ENCODE measurements around the gene CYFIP1. TPM values are rescaled to one million over a fixed set of nuclear protein-coding genes. Genes with fewer than 3 reads are reported as not detected.

Gene CYFIP1
- total RNA-seq, 1 experiment from 2014 or later, result 143 TPM

DNA sequence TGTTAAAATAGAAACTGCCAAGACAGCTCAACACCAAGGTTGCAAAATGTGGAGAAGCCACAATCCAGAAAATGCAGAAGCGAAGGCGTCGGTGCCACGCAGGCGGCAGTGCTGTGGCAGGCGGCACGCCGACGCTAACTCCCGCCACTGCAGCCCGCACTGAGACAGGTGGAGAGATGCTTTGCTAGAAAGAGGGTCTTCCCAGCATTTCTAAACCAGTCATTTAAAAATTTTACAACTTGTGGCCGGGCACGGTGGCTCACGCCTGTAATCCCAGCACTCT, 23.2 kb downstream of the CYFIP1 start:
- no peaks in the 10 kb centered on the region for H4K20me1 ChIP-seq (ENCODE audit: insufficient read depth)
- H3K9me3 ChIP-seq (ENCODE audit: control insufficient read depth in 1 of 2, insufficient read depth in 1 of 2, low read depth in 1 of 2, low read length in 2 of 2), result no peaks in the 10 kb centered on the region
- H3K9me2 ChIP-seq (ENCODE audit: insufficient read depth), result no peaks in the 10 kb centered on the region
- no peak for ATAC-seq
- POLR2A ChIA-PET, result no interaction called here
- H3K27me3 ChIP-seq (ENCODE audit: insufficient read depth, low read length), result no peaks in the 10 kb centered on the region
- no peaks in the 10 kb centered on the region for H3K4me1 ChIP-seq (ENCODE audit: control insufficient read depth in 1 of 2, insufficient read depth in 2 of 2, low read length in 2 of 2)
- no peak overlapping the region for H3K4me3 ChIP-seq (replicated peaks in 1 of 2; ENCODE audit: low read depth in 1 of 2, low read length in 2 of 2)
- TF ChIP-seq YY1 (IDR thresholded peaks at IDR 0.05; ENCODE audit: extremely low read depth, insufficient replicate concordance, low read depth, low read length), result no peak
- TF ChIP-seq, protein P1, sequence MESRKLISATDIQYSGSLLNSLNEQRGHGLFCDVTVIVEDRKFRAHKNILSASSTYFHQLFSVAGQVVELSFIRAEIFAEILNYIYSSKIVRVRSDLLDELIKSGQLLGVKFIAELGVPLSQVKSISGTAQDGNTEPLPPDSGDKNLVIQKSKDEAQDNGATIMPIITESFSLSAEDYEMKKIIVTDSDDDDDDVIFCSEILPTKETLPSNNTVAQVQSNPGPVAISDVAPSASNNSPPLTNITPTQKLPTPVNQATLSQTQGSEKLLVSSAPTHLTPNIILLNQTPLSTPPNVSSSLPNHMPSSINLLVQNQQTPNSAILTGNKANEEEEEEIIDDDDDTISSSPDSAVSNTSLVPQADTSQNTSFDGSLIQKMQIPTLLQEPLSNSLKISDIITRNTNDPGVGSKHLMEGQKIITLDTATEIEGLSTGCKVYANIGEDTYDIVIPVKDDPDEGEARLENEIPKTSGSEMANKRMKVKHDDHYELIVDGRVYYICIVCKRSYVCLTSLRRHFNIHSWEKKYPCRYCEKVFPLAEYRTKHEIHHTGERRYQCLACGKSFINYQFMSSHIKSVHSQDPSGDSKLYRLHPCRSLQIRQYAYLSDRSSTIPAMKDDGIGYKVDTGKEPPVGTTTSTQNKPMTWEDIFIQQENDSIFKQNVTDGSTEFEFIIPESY (IDR thresholded peaks at IDR 0.05; ENCODE audit: extremely low read depth, insufficient replicate concordance, low read length), result no peak
- TF ChIP-seq SP1 (IDR thresholded peaks at IDR 0.05; ENCODE audit: low read depth), result no peak
- no peak for TF ChIP-seq POLR2A (IDR thresholded peaks at IDR 0.05; ENCODE audit: borderline replicate concordance, extremely low read depth, insufficient read depth, insufficient read length)
- TF ChIP-seq TCF7L2 (IDR thresholded peaks at IDR 0.05; ENCODE audit: borderline replicate concordance, extremely low read depth, insufficient read depth, insufficient read length), result no peak
- TF ChIP-seq EZH2phosphoT487 (IDR thresholded peaks at IDR 0.05; ENCODE audit: borderline replicate concordance), result no peak
- TF ChIP-seq, protein P2, sequence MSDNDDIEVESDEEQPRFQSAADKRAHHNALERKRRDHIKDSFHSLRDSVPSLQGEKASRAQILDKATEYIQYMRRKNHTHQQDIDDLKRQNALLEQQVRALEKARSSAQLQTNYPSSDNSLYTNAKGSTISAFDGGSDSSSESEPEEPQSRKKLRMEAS (IDR thresholded peaks at IDR 0.05), result no peak
- TF ChIP-seq, protein P3, sequence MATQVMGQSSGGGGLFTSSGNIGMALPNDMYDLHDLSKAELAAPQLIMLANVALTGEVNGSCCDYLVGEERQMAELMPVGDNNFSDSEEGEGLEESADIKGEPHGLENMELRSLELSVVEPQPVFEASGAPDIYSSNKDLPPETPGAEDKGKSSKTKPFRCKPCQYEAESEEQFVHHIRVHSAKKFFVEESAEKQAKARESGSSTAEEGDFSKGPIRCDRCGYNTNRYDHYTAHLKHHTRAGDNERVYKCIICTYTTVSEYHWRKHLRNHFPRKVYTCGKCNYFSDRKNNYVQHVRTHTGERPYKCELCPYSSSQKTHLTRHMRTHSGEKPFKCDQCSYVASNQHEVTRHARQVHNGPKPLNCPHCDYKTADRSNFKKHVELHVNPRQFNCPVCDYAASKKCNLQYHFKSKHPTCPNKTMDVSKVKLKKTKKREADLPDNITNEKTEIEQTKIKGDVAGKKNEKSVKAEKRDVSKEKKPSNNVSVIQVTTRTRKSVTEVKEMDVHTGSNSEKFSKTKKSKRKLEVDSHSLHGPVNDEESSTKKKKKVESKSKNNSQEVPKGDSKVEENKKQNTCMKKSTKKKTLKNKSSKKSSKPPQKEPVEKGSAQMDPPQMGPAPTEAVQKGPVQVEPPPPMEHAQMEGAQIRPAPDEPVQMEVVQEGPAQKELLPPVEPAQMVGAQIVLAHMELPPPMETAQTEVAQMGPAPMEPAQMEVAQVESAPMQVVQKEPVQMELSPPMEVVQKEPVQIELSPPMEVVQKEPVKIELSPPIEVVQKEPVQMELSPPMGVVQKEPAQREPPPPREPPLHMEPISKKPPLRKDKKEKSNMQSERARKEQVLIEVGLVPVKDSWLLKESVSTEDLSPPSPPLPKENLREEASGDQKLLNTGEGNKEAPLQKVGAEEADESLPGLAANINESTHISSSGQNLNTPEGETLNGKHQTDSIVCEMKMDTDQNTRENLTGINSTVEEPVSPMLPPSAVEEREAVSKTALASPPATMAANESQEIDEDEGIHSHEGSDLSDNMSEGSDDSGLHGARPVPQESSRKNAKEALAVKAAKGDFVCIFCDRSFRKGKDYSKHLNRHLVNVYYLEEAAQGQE (IDR thresholded peaks at IDR 0.05; ENCODE audit: low read depth), result no peak
- TF ChIP-seq POLR2AphosphoS5 (IDR thresholded peaks at IDR 0.05; ENCODE audit: low read depth, low read length), result no peak
- TF ChIP-seq CEBPB (IDR thresholded peaks at IDR 0.05; ENCODE audit: low read depth), result no peak
- TF ChIP-seq JUND (IDR thresholded peaks at IDR 0.05), result no peak
- TF ChIP-seq, protein P4, sequence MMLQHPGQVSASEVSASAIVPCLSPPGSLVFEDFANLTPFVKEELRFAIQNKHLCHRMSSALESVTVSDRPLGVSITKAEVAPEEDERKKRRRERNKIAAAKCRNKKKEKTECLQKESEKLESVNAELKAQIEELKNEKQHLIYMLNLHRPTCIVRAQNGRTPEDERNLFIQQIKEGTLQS (IDR thresholded peaks at IDR 0.05), result no peak
- TF ChIP-seq EGR1 (IDR thresholded peaks at IDR 0.05; ENCODE audit: low read depth), result no peak
- TF ChIP-seq ZFX (IDR thresholded peaks at IDR 0.05), result no peak
- no peak for TF ChIP-seq ZNF274 (IDR thresholded peaks at IDR 0.05; ENCODE audit: low read depth, low read length)
- no peak overlapping the region for H3K27ac ChIP-seq (ENCODE audit: low read depth, low read length)
- H3K79me2 ChIP-seq (ENCODE audit: insufficient read depth, low read length), result peaks cover 96% of the 10 kb centered on the region
- DNase-seq (ENCODE audit: low read depth, low spot score), result no peak
- CTCF ChIA-PET, result no interaction called here
- RAD21 ChIA-PET (ENCODE audit: low non-redundant PET in 1 of 2, low total read pairs in 2 of 2, uncharacterized antibody in 2 of 2, unreplicated experiment in 2 of 2), result no interaction called here
- no peaks in the 10 kb centered on the region for H3K36me3 ChIP-seq (ENCODE audit: control insufficient read depth in 1 of 2, insufficient read depth in 2 of 2, low read length in 2 of 2)
- no peak overlapping the region for H2AFZ ChIP-seq (ENCODE audit: low read depth, low read length, poor library complexity, severe bottlenecking)
- intact Hi-C loops (cut with micrococcal nuclease), result no loop called here
- no peak overlapping the region for H3K4me2 ChIP-seq (ENCODE audit: low read length)
- no TSS peak for BruUV-seq (replicated peaks)
- H3K9ac ChIP-seq (ENCODE audit: low read length), result no peak overlapping the region

Data from HCT116 (cell line).